Uterus (tissue), 2 donors: ENCODE data around the gene DNM1.

Experiments
- POLR2A ChIP-seq, 2 donors: fragments of 450-650 bp; IDR thresholded peaks; one replicate each; pipeline ENCODE4 v1.6.1; 2016; ENCODE audit warnings: antibody characterized with exemption in 2 of 2, mild to moderate bottlenecking in 1 of 2, moderate library complexity in 1 of 2
- TF ChIP-seq, protein P1 (sequence below), 4 experiments: fragments of 200-600 bp in 2 of 4; fragments of 450-650 bp in 2 of 4; sonication (generic) in 2 of 4; IDR thresholded peaks; one replicate each; pipeline ENCODE4 v1.5.1; 2016 to 2019; ENCODE audit warnings: antibody characterized with exemption in 4 of 4, mild to moderate bottlenecking in 2 of 4, moderate library complexity in 1 of 4

DNA sequence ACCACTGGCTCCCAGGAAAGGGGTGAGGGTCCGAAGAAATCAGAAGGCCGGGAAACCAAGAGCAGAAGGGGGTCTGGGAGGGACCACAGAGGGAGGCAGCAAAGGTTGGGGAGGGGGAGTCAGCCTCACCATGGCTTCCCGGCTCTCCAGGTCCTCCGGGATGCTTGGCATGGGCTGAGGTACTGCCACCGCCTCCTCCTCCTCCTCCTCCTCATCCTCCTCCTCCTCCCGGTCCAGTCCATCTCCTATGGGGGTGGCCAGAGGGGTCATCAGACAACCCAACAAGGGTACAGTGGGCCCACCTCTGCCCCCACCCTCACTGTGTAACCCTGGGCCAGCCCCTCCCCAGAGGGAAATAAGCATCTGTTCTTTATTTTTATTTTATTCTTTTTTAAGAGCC, 55.1 kb downstream of the DNM1 start:
- TF ChIP-seq, protein P1, sequence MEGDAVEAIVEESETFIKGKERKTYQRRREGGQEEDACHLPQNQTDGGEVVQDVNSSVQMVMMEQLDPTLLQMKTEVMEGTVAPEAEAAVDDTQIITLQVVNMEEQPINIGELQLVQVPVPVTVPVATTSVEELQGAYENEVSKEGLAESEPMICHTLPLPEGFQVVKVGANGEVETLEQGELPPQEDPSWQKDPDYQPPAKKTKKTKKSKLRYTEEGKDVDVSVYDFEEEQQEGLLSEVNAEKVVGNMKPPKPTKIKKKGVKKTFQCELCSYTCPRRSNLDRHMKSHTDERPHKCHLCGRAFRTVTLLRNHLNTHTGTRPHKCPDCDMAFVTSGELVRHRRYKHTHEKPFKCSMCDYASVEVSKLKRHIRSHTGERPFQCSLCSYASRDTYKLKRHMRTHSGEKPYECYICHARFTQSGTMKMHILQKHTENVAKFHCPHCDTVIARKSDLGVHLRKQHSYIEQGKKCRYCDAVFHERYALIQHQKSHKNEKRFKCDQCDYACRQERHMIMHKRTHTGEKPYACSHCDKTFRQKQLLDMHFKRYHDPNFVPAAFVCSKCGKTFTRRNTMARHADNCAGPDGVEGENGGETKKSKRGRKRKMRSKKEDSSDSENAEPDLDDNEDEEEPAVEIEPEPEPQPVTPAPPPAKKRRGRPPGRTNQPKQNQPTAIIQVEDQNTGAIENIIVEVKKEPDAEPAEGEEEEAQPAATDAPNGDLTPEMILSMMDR (IDR thresholded peaks at IDR 0.05), result no peak
- no peak for TF ChIP-seq POLR2A (IDR thresholded peaks at IDR 0.05)
